Measurements from ENCODE around the gene LRRC40.

LRRC40 gene

DNA sequence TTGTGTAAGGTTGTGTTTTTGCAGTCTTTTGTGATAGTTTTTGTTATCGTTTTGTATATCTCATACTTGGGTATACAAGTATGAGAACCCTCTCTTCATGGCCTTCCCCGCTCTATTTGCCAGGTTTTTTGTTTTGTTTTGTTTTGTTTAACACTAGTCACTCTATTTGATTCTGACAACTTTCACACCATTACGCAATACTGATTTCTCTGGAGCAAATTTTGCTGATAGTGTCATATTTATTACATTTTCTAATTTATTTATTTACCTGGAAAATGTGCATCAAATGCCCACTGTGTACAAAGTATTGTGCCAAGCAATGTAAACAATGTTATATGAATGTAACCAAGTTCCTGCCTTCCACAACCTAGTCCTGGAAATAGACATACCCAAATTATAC is 90.1 kb downstream of the LRRC40 start:
- no peak for DNase-seq (ENCODE audit: low read depth)

GRCh38 chr1:70112838-70113237 is 92.5 kb downstream of the LRRC40 start:
- no peak for DNase-seq (ENCODE audit: low read depth)

DNA sequence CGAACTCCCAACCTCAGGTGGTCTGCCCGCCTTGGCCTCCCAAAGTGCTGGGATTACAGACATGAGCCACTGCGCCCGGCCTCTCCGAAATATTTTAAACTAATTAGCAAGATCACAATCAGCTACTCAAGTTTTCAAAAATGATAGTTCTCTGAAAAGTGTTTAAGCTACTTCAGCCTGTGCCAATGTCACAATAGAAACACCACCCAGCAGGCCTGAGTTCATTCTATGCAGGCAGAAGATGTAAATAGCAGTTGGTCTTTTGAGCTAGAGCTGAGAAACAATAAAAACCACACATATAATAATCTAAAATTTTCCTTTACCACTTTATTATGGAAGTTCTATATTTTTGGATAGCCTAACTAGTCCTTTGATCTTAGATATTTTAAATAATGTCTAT is 96.1 kb downstream of the LRRC40 start:
- DNase-seq (ENCODE audit: low read depth): no peak

DNA sequence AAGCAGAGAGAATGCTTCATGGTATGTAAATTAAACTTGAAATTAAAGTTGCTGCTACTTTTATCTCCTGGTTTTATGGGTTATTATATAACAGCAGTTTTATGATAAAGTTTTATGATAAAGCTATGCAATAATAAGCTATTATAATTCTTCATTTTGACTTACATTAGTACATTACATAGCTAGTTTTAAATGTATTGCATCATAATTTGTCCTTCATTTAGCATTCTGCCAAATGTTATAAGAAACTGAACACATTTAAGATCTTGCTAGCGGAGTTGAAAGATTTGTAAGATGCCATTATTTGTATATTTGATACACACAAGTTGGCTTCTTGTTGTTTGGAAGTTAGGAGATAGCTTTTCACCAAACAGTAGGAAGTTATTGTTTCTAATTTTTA is 101.6 kb downstream of the LRRC40 start:
- DNase-seq (ENCODE audit: low read depth): no peak

GRCh38 chr1:70101774-70102173 is 103.6 kb downstream of the LRRC40 start:
- DNase-seq (ENCODE audit: low read depth): no peak

DNA sequence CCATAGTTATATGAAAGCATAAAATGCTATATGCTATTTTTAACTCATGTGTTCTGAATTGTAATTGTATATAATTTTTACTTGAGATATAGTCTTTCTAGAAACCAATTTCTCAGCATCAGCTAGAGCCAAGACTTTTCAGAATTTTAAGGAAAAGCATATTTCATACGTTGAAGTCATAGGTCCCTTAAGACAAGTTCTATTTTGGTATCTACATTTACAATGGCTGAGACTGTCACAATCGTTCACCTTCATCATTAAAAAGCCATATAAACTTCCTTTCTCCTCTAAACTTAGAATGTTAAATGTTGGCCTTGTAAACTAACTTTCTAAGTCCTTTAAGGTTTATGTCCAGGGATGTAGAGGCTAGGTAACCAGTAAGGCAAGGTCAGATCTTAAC is 104.1 kb downstream of the LRRC40 start:
- DNase-seq (ENCODE audit: low read depth): no peak
